ENCODE results near the gene C9orf85.
A peak's percentile ranks its signal among the peaks of the same experiment; 100 is the strongest.

C9orf85 gene

DNA sequence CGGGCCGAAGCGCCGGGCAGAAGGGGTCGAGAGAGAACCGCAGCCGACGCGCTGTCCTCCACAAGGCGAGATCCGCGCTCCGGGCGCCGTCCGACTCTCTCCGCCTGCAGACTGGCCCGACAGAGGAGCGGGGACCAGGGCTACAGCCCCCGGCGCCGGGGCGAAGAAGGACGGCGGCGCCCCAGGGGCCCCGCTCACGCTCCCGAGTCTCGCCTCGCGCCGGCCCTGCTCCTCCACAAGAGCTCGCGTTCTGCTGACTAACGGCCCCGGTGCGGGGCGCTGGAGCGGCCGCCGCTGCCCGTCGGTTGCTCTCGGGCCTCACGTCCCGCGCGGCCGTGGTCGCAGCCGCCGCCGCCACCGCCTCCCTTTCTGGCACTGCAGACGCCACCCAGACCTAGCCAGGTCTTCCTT lies 784 bp upstream of the C9orf85 start:
- peaks cover 6% of the 10 kb centered on the region for H3K4me1 ChIP-seq
- no peaks in the 10 kb centered on the region for H3K27me3 ChIP-seq (ENCODE audit: control insufficient read depth, insufficient read depth, low read length)
- H3K4me3 ChIP-seq (ENCODE audit: low read depth, low read length), result peak overlapping the region; percentile 89
- peaks cover 23% of the 10 kb centered on the region for H3K79me2 ChIP-seq
- H3K4me2 ChIP-seq (ENCODE audit: low read length), result peak overlapping the region; percentile 71
- peak overlapping the region; percentile 88 for H3K27ac ChIP-seq
- no peaks in the 10 kb centered on the region for H3K36me3 ChIP-seq (ENCODE audit: control insufficient read depth, insufficient read depth, low read length)
- no peaks in the 10 kb centered on the region for H3K9me3 ChIP-seq (ENCODE audit: control insufficient read depth, low read length)
- TF ChIP-seq, protein P1, sequence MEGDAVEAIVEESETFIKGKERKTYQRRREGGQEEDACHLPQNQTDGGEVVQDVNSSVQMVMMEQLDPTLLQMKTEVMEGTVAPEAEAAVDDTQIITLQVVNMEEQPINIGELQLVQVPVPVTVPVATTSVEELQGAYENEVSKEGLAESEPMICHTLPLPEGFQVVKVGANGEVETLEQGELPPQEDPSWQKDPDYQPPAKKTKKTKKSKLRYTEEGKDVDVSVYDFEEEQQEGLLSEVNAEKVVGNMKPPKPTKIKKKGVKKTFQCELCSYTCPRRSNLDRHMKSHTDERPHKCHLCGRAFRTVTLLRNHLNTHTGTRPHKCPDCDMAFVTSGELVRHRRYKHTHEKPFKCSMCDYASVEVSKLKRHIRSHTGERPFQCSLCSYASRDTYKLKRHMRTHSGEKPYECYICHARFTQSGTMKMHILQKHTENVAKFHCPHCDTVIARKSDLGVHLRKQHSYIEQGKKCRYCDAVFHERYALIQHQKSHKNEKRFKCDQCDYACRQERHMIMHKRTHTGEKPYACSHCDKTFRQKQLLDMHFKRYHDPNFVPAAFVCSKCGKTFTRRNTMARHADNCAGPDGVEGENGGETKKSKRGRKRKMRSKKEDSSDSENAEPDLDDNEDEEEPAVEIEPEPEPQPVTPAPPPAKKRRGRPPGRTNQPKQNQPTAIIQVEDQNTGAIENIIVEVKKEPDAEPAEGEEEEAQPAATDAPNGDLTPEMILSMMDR (IDR thresholded peaks at IDR 0.05), result no peak
- H3K9ac ChIP-seq, result peak overlapping the region; percentile 76
- peak overlapping the region; percentile 86 for H2AFZ ChIP-seq

GRCh38 chr9:71911908-71912335 lies 483 bp downstream of the C9orf85 start:
- peak overlapping the region; percentile 93 for H3K4me2 ChIP-seq (ENCODE audit: low read length)
- H3K36me3 ChIP-seq (ENCODE audit: control insufficient read depth, insufficient read depth, low read length), result no peaks in the 10 kb centered on the region
- no peaks in the 10 kb centered on the region for H3K9me3 ChIP-seq (ENCODE audit: control insufficient read depth, low read length)
- peaks cover 6% of the 10 kb centered on the region for H3K4me1 ChIP-seq
- H2AFZ ChIP-seq, result peak overlapping the region; percentile 86
- no peaks in the 10 kb centered on the region for H3K27me3 ChIP-seq (ENCODE audit: control insufficient read depth, insufficient read depth, low read length)
- peak overlapping the region; percentile 89 for H3K4me3 ChIP-seq (ENCODE audit: low read depth, low read length)
- H3K27ac ChIP-seq, result peak overlapping the region; percentile 88
- H3K79me2 ChIP-seq, result peaks cover 14% of the 10 kb centered on the region
- peak overlapping the region; percentile 37 for H3K9ac ChIP-seq
- TF ChIP-seq, protein P1 (IDR thresholded peaks at IDR 0.05), result no peak

- Histone ChIP-seq H3K9ac (no peak overlapping the region), H2AFZ (no peak overlapping the region), H3K36me3 (ENCODE audit: control insufficient read depth, insufficient read depth, low read length) (no peaks in the 10 kb centered on the region), H3K27me3 (ENCODE audit: control insufficient read depth, insufficient read depth, low read length) (no peaks in the 10 kb centered on the region), H3K4me3 (ENCODE audit: low read depth, low read length) (no peak overlapping the region), H3K79me2 (peaks cover 5% of the 10 kb centered on the region), H3K27ac (no peak overlapping the region), H3K9me3 (ENCODE audit: control insufficient read depth, low read length) (no peaks in the 10 kb centered on the region), H3K4me2 (ENCODE audit: low read length) (no peak overlapping the region), H3K4me1 (no peaks in the 10 kb centered on the region)
- TF ChIP-seq, protein P1 (IDR thresholded peaks at IDR 0.05), result no peak
These were observed 4.1 kb downstream of the C9orf85 start for GRCh38 chr9:71915495-71915894.

GRCh38 chr9:71916834-71917534 lies 5.5 kb downstream of the C9orf85 start:
- TF ChIP-seq, protein P1 (IDR thresholded peaks at IDR 0.05), result no peak
- Histone ChIP-seq H3K4me2 (ENCODE audit: low read length) (no peak overlapping the region), H3K27me3 (ENCODE audit: control insufficient read depth, insufficient read depth, low read length) (no peaks in the 10 kb centered on the region), H3K4me1 (no peaks in the 10 kb centered on the region), H3K9me3 (ENCODE audit: control insufficient read depth, low read length) (no peaks in the 10 kb centered on the region), H3K36me3 (ENCODE audit: control insufficient read depth, insufficient read depth, low read length) (no peaks in the 10 kb centered on the region), H3K79me2 (peaks cover 3% of the 10 kb centered on the region), H3K4me3 (ENCODE audit: low read depth, low read length) (no peak overlapping the region), H3K9ac (no peak overlapping the region), H2AFZ (no peak overlapping the region), H3K27ac (no peak overlapping the region)

DNA sequence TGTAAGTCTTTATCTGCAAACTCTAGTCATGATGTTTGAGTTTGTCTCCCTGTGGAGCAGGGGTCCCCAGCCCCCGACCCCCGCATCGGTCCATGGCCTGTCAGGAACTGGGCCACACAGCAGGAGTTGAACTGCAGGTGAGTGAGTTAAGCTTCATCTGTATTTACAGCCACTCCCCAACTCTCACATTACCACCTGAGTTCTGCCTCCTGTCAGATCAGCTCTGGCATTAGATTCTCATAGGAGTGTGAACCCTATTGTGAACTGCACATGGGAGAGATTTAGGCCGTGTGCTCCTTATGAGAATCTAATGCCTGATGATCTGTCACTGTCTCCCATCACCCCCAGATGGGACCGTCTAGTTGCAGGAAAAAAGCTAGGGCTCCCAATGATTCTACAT lies 7.0 kb downstream of the C9orf85 start:
- Histone ChIP-seq H3K9me3 (ENCODE audit: control insufficient read depth, low read length) (no peaks in the 10 kb centered on the region), H3K36me3 (ENCODE audit: control insufficient read depth, insufficient read depth, low read length) (no peaks in the 10 kb centered on the region), H3K4me1 (no peaks in the 10 kb centered on the region), H2AFZ (no peak overlapping the region), H3K9ac (no peak overlapping the region), H3K4me2 (ENCODE audit: low read length) (no peak overlapping the region), H3K79me2 (no peaks in the 10 kb centered on the region), H3K27ac (no peak overlapping the region), H3K4me3 (ENCODE audit: low read depth, low read length) (no peak overlapping the region), H3K27me3 (ENCODE audit: control insufficient read depth, insufficient read depth, low read length) (no peaks in the 10 kb centered on the region)
- TF ChIP-seq, protein P1 (IDR thresholded peaks at IDR 0.05), result no peak

All from parathyroid adenoma (tissue), 2 donors.